LHCN-M2 (cell line): ENCODE data around the gene CLIP3. TPM values are rescaled to one million over a fixed set of nuclear protein-coding genes. Genes with fewer than 3 reads are reported as not detected.
"Not testable (repeated sequence)": the region's sequence is repeated elsewhere in the genome, so short reads cannot be mapped to it uniquely, and the experiment has no call there.

ENCODE experiments used
- DNase-seq: peaks from one replicate; pipeline ENCODE4 v3.0.0-alpha.2; 2012; ENCODE audit warnings: low read depth
- total RNA-seq: library from RNA; depleted of rRNA; stranded (reverse); fragments of >200 nt; gene quantifications from 2 replicates; pipeline ENCODE4 v1.2.3, GENCODE V29; 2014

The CLIP3 gene
- total RNA-seq, 1 experiment from 2014 or later, result 6.3 TPM

DNA sequence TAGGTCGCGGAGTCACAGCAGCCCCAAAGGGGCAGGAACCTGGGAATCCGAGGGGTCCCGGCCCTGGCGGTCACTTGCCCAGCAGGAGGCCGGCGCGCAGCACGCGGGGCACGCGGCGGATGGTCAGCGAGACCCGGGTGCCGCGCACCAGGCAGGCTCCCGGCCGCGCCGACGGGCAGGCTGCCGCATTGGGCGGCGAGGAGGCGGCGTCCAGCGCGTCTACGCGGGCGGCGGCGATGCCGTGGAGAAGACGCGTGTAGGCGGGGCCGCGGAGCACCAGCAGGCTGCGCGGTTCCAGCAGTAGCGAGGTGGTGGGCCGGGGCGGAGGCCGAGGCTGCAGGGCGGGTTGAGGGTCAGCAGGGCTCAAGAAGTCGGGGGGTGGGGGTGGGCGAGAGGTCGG is 23.5 kb downstream of the CLIP3 start:
- DNase-seq, result peak; percentile 50

DNA sequence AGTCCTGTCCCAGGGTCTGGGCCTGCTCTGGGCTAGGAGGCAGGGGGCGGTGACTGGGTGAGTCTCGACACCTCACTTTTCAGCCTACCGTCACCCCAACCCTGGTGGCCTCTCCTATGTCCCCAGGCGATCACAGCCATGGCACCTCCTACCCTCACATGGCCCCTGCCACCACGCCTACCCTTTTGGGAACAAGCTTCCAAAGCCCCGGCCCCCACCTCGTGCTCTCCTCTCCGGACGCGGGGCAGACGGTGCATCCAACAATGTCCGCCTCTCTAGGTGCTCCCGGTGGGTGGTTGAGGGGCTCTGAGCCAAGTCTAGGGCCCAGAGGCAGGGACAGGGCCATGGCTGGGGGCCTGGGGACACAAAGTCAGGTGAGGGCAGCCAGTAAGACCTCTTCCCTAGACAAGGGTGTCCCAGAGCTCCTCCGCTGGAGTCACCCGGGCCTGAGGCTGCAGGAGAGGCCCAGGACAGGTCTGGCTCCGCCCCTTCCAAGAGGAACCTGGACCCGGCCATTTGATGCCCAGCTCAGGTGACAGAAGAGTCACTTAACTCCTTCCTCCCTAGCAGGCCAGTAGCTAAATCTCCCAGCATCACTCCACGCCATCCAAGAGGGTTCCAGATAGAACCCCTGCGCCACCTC is 24.2 kb downstream of the CLIP3 start, which contains the start of gene SYNE4:
SYNE4 (minus strand) TSS at position 478 of the 643 bp plus-strand sequence; CDS start at position 346, 132 bp downstream.
- no peak for DNase-seq

DNA sequence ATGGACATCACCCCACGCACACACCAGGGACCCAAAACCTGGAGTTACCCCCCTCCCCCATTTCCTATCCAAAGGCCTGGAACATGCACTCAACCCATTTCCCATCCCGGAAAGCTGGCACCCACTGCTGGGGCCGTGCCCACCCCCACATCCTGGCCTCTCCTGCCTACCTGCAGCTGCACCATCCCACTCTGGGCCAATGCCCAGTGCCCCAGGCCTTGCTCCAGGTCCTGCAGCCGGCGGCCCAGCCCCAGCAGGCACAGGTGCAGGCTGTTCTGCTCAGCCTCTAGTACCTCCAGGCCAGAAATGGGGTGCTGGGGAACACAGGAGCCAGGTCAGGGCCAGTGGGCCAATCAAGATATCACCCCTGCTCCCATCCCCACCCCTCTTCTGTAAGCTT is 25.7 kb downstream of the CLIP3 start:
- DNase-seq, result no peak

DNA sequence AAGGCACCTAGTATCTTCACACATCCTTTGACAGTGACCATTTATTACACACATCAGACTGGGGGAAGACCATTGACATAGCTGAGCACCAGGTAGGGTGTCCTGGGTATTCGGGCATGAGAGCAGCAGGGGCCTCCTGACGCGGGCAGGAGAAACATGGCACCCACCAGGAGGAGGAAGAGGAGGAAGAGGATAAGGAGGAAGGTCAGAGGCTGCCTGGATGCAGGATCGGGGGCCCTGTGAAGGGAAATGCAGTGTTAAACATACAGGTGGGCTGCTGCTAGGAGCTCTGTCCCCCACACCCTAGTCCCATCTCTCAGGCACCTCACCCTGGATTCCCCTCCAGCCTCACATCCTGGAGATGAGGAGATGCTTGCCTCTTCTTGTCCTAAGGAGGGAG is 29.4 kb downstream of the CLIP3 start:
- no peak for DNase-seq

DNA sequence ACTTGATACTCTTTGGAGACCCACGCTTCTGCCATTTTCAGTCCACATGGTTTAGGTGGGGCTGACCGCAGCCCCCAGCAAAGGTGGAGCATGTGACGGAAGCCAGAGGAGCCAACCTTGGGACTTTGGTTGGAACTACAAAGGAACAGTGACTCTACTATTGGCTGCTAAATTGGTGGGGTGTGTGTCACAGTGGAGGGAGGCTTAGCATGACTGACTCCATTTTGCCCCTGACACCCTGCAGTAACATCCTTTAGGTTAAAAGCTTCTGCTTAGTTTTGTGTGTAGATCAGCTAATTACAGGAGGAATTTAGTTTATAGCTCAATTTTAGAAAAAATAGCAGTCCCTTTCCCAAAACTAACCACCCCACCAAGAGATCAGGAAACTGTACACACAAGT is 31.1 kb downstream of the CLIP3 start:
- no peak for DNase-seq

DNA sequence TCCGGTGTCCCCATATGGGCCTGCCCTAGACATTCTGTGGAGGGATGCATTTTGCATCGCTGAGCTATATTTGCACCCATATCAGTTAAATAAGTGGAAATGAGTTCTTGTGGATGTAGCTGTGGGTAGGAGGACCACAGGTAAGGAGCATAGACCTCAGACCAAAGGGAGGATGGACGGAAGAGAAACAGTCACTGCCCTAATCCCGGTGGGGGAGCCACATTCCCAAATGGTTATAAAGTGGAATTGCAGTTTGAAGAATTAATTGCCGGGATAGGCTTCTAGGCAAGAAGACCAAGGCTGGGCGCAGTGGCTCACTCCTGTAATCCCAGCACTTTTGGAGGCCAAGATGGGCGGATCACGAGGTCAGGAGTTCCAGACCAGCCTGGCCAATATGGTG is 35.9 kb downstream of the CLIP3 start:
- DNase-seq, result no peak

DNA sequence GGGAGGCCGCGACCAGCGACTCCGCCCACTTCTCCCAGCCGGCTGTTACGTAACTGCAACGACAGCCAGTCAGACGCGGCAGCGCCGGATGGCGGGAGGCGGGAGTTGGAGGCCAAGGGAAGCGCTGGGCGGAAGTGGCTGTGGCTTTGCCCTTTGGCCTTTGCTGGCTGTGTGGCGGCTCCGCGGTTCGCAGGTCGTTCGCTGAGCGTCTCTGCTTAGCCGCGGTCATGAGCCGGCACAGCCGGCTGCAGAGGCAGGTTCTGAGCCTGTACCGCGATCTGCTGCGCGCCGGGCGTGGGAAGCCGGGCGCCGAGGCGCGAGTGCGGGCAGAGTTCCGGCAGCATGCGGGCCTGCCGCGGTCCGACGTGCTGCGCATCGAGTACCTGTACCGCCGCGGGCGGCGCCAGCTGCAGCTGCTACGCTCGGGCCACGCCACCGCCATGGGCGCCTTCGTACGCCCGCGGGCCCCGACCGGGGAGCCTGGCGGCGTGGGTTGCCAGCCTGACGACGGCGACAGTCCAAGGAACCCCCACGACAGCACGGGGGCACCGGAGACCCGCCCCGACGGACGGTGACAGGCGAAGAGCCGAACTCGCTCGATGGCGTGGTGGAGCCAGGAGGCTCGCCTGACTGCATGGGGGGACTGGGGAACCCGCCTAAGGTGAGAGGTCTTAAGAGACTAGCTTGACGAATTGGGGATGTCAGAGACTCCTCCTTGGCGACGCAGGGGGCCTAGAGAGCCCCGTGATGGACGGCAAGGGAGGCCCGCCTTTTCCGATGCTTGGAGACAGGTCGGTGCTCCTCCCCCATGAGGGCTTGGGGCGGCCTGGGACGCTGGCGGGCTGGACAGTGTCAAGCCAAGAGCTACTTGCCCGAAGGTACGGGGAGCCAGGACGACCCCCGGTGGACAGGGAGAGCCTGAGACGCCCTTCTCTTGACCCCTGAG is 37.4 kb downstream of the CLIP3 start, which contains the start of gene SDHAF1:
SDHAF1 (plus strand) TSS at position 141 of the 946 bp plus-strand sequence; CDS start at position 228, 87 bp downstream.
- peak; percentile 89 for DNase-seq

DNA sequence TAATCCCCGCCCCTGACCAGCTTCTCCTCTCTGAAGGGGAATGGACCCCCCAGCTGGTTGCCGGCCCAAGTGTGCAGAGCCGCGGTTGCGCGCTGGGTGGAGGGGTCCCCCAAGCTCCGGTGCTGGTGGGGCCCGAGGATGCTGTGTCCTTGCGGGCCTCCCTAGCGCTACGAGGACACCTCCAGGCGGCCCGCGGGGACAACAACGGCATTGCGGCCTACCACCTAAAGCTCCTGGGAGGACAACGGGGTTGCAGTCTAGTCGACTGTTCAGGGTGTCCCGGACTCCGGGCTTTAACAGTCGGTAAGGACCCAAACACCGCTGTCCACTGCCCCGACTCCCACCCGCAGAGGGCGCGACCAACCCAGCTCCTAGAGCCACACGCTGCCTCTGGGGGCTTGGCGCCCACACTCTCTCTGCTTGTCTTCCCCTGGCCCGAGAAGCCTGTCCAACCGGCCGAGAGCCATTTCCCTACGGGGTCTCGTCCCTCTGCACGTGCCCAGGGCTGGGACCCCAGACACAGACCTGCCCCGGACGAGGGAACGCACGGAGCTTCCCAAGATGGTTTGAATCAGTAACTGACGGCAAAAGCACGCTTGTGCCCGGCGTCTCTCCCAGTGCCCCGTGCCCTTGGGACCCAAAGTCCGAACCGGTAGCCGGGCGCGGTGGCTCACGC is 38.6 kb downstream of the CLIP3 start:
- DNase-seq, result no peak

DNA sequence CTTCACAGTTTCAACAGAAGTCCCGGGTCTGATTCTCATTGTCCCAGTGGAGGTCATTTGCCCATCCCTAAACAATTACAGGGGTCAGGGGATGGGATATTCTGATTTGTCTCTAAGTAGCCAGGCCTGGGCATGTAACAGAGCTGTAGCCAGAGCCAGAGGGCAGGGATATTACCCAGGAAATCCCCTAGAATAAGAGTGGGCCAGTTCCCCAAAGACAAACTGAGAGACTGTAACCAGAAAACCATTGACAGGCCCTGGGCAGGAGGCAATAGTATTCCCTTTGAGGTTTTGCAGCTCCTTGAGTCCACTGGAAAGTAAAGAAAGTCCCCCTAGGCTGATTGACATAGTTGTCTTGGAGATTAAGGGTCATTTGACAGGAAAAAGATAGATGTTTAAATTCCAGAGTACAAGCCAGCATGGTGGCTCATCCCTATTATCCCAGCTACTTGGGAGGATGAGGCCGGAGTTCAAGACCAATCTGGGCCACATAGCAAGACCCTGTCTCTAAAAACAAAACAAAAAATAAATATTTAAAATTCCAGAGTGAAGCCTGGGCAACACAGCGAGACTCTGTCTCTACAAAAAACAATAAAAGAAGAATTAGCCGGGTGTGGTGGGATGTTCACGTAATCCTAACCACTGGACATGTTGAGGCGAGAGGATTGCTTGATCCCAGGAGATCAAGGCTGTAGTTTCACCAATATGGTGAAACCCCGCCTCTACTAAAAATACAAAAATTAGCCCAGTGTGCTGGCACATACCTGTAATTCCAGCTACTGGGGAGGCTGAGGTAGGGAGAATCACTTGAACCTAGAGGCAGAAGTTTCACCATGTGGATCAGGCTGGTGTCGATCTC is 39.5 kb downstream of the CLIP3 start:
- no peak for DNase-seq

DNA sequence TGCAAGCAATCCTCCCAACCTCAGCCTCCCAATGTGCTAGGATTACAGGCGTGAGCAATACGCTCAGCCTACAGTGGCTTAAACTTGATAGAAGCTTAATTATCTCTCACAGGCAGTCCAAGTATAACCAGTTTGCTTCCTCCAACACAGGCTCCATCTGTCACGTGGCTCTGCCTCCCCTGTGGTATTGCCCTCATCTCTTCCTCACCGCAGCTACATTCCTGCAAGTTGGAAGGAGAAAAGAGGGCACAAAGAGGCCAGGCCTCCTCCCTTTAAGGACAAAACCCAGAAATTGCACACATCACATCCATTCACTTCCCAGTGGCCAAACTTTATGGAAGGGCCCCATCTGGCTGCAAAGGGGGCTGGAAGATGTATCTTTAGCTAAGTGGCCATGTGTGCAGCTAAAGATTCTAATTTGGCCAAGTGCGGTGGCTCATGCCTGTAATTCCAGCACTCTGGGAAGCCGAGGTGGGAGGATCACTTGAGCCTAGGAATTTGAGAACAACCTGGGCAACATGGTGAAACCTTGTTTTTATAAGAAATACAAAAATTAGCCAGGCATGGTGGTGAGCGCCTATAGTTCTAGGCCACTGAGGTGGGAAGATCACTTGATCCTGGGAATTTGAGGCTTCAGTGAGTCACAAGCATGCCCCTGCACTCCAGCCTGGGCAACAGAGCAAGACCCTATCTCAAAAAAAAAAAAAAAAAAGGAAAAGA is 40.8 kb downstream of the CLIP3 start:
- peak; percentile 38 for DNase-seq

DNA sequence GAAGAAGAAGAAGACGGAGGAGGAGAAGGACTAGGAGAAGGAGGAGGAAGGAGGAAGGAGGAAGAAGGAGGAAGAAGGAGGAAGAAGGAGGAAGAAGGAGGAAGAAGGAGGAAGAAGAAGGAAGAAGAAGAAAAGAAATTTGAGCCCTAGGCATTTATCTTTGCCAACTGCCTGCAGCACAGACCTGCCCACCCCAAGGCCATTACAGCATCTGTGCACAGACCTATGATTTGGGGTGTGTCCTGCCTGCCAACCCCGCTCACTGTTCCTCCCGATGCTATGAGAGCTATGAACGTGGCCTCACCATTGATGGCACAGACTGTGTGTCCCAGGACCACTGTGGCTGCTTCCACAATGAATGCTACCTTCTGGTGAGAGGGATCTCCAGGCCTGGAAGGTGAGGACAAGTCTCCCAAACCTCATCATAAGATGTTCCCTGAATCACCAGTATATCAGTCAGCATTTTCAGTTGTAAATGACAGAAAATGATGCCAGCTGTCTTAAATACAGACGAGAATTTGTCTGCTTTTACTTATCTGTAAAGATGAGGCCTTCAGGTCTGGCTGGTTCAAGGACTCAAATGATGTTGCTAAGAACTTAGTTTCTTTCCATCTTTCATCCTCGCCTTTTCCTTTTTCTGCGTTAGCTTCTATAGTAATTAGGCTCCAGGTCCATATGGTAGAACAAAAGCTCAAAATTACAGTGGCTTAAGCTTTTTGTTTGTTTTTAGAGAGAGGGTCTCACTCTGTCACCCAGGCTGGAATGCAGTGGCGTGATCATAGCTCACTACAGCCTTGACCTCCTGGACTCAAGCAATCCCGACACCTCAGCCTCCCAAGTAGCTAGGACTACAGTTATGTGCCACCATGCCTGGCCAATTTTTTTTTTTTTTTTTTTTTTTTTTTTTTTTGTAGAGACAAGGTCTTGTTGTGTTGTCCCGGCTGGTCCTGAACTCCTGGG is 41.6 kb downstream of the CLIP3 start:
- no peak for DNase-seq

DNA sequence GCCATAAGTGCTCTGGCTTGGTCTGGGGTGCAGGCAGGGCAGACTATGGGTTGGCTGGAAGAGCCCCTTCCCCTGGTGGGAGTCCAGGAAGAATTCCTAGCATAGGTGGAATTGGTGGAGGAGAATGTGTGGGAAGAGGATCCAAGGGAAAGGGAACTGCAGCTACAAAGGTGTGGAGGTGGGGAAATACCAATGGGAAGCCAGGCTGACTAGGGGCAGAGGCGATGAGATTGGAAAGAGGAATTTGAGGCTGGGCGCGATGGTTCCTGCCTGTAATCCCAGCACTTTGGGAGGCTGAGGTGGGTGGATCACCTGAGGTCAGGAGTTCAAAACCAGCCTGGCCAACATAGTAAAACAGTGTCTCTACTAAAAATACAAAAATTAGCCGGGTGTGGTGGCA is 42.5 kb downstream of the CLIP3 start:
- DNase-seq, result no peak

DNA sequence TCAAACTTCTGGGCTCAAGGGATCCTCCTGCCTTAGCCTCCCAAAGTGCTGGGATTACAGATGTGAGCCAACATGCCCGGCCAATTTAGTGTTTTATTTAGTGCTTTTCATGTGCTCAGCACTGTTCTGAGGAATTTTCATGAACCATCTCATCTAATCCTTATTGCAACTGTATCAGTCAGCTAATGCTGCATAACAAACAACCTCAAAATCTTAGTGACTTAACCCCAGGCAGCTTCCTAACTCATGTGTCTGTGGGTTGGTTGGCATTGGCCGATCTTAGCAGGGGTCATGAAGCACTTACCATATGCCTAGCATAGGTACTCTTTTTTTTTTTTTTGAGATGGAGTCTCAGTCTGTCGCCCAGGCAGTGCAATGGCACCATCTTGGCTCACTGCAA is 43.8 kb downstream of the CLIP3 start:
- no peak for DNase-seq

DNA sequence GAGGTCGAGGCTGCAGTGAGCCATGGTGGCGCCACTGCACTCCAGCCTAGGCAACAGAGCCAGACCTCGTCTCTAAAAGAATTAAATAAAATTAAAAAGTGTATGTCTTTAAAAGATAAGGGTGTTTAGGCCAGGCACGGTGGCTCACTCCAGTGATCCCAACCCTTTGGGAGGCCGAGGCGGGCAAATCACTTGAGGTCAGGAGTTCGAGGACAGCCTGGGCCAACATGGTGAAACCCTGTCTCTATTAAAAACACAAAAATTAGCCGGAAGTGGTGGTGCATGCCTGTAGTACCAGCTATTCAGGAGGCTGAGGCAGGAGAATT is 45.1 kb downstream of the CLIP3 start:
- DNase-seq, result no peak

DNA sequence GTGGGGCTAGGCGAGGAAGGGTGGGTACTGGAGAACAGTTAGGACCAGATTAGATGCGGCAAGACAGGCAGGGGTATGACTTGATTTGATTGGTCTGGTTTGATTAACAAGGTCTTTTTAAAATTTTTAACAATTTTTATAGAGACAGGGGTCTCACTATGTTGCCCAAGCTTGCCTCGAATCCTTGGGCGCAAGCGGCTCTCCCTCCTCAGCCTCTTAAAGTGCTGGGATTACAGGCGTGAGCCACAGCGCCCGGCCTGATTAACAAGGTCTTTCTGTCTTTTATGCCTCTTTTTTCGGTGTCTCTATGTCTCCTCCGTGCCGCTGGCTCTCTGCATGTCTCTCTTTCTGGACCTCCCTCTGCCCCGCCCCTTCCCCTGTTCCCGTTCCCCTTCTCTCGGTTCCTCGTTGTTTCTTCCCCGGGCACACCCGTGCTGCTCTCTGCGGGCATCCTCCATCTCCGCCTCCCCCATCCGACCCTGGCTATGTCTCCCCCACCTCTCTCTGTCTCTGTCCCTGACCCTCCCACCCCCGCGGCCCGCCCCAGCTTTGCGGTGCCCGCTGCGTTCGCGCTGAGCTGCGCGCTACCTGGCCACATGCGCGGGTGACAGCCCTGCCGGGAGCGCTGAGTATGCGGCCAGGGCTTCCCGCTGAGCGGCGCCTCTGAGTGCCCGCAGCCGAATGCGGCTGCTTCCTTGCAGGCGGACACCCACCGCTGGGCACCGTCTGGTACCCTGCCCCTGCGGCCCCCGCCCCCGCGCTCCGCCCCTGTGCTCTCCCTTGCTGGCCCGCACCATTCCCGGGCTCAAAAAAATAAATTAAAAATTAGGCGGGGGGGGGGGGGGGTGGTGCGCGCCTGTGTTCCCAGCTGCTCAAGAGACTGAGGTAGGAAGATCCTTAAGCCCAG is 45.8 kb downstream of the CLIP3 start:
- peak; percentile 13 for DNase-seq

DNA sequence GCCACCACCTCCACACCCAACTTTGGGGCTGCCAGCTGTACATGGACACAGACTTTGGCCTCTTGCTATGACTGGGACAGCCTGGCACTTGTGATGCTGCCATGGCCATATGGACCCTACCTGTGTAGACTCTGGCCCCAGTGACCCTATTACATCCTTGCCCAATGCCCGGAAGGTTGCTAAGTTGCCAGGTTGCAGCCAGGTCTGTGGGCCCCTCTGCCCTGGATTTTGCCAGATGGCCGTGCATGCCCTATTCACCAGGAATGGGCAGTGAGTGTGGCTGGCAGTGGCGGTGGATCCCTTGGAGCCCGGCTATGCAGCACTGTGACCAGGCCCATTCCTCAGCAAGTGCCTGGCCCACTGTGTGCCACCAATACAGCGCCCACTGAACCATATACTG is 46.6 kb downstream of the CLIP3 start:
- DNase-seq, result no peak

DNA sequence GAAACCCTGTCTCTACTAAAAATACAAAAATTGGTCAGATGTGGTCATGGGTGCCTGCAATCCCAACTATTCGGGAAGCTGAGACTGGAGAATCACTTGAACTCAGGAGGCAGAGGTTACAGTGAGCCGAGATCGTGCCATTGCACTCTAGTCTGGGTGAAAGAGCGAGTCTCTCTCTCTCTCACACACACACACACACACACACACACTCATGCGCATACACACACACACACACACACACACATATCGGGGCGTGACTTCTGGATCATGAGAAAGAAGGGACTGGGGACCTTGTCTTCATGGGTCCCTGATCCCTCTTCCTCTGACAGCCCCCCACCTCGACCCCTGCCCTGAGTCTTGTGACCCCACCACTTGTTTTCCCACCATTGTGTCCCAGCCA is 49.5 kb downstream of the CLIP3 start:
- no peak for DNase-seq

DNA sequence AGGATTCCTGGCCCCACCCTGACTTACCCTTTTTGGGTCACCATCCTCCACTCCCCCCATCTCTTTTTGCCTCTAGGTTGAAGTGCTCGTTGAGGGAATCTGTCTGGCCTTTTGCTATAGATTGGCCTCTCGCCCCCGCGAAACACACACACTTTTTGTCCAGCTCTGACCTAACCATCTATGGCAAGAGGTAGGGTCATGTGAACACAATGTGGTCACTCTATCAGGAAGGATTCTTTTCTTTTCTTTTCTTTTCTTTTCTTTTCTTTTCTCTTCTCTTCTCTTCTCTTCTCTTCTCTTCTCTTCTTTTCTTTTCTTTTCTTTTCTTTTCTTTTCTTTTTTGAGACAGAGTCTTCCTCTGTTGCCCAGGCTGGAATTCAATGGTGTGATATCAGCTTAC is 51.7 kb downstream of the CLIP3 start:
- not testable (repeated sequence) for DNase-seq
